ENCODE measurements around the gene RGSL1. TPM values are rescaled to one million over a fixed set of nuclear protein-coding genes. Genes with fewer than 3 reads are reported as not detected.
A peak's percentile ranks its signal among the peaks of the same experiment; 100 is the strongest.

The RGSL1 gene
- total RNA-seq, 2 experiments from 2014 or later = not detected

GRCh38 chr1:182599339-182599738 is 149.4 kb downstream of the RGSL1 start:
- H3K36me3 Mint-ChIP-seq = peaks cover 6% of the 10 kb centered on the region
- no peaks in the 10 kb centered on the region for H3K9me3 Mint-ChIP-seq
- CTCF ChIA-PET = interaction anchor here (0.8 to 22.4 kb wide), 7 partner anchors 11 to 188 kb away, joined by 3 to 1086 read pairs (median 6); partner anchors contain the start of genes NPL and RNASEL
- H3K4me1 Mint-ChIP-seq (ENCODE audit: low read depth) = peaks cover 10% of the 10 kb centered on the region
- intact Hi-C loops (cut with micrococcal nuclease) = loop anchor here (5.0 kb wide), 1 partner anchor 512 kb away; no protein-coding TSS in a partner anchor
- H3K4me3 Mint-ChIP-seq = no peak overlapping the region
- POLR2A ChIA-PET = interaction anchor here (1.0 to 3.5 kb wide), 2 partner anchors 183 to 189 kb away, joined by 3 to 13 read pairs; no protein-coding TSS in a partner anchor
- DNase-seq = peak; percentile 45
- no peaks in the 10 kb centered on the region for H3K27me3 Mint-ChIP-seq
- no peak overlapping the region for H3K27ac Mint-ChIP-seq

DNA sequence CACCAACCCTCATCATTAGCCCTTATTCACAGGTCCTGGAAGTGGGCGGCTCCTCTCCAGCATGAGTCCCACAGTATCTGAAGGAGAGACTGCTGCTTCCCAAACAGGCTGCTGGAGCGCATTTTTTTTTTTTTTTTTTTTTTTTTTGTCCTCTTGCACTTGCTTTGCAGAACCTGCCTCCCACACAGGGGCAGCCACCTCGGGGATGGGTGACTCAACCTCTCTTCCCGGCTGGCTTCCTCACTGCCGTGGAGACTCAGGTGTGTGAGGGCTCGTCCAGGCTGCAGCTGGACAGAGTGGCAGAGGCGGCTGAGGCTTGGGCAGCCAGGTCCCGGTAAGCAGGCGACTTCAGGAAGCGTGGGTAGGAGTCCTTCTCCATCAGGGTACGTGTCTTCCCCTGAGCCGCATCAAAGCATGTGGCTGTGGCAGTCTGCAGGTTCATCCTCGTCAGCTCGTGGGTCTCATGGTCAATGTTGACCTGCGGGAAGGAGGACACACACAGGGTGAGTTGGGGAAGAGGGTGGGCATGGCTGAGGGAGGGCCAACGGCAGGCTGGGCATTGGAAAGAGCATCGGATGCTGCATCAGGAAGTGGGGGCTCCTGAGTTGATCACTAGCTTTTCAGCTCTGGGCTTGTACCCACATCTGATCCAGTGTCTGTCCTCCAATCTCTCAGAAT is 150.2 kb downstream of the RGSL1 start:
- intact Hi-C loops (cut with micrococcal nuclease) = loop anchor here (5.0 to 10.0 kb wide), 2 partner anchors 237 to 875 kb away; partner anchors contain the start of genes DHX9 and SMG7
- Mint-ChIP-seq H3K36me3 (peaks cover 6% of the 10 kb centered on the region), H3K4me3 (peak overlapping the region; percentile 39), H3K27me3 (no peaks in the 10 kb centered on the region), H3K27ac (no peak overlapping the region), H3K9me3 (no peaks in the 10 kb centered on the region), H3K4me1 (ENCODE audit: low read depth) (peaks cover 17% of the 10 kb centered on the region)
- CTCF ChIA-PET = interaction anchor here (0.8 to 22.4 kb wide), 8 partner anchors 11 to 187 kb away, joined by 3 to 1086 read pairs (median 5); partner anchors contain the start of genes NPL and RNASEL
- no peak for DNase-seq
- POLR2A ChIA-PET = interaction anchor here (1.0 to 3.5 kb wide), 4 partner anchors 15 to 188 kb away, joined by 3 to 15 read pairs (median 8); no protein-coding TSS in a partner anchor

DNA sequence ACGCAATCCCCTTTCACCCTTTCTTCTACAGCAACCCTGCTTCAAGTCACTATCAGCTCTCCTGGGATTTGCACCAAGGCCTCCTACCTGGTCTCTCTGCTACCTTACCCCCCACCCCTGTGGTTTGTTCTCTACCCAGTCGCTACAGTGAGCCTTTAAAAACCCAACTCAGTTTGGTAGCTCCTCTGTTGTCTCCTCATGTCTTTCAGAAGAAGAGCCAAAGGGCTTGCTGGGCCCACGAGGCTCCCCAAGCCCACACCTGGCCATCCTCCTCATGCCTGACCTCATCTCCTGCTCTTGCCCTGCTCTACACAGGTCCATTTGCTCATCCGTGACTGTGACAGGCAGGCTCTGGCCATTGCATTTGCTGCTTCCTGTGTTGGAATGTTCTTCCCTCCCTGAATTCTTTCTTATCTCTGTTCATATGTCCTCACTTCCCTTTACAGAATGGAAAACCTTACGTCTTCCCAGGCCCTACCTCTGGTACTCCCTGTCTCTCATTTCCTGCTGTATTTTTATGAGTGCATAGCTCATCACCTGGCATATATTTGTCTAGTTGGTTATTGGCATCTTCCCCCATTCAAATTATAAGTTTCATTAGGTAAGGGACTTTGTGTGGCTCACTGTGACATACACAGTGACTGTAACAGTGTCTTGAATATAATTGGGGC is 150.9 kb downstream of the RGSL1 start:
- Mint-ChIP-seq H3K27ac (no peak overlapping the region), H3K36me3 (peaks cover 6% of the 10 kb centered on the region), H3K4me3 (no peak overlapping the region), H3K4me1 (ENCODE audit: low read depth) (peaks cover 16% of the 10 kb centered on the region), H3K9me3 (no peaks in the 10 kb centered on the region), H3K27me3 (no peaks in the 10 kb centered on the region)
- POLR2A ChIA-PET = interaction anchor here (0.6 to 3.5 kb wide), 4 partner anchors 14 to 186 kb away, joined by 3 to 15 read pairs (median 8); no protein-coding TSS in a partner anchor
- intact Hi-C loops (cut with micrococcal nuclease) = loop anchor here (1.0 to 10.0 kb wide), 3 partner anchors 181 to 874 kb away; partner anchors contain the start of genes DHX9 and SMG7
- CTCF ChIA-PET = interaction anchor here (0.8 to 22.4 kb wide), 13 partner anchors 8 to 186 kb away, joined by 3 to 1086 read pairs (median 4); partner anchors contain the start of genes NPL and RNASEL
- no peak for DNase-seq

DNA sequence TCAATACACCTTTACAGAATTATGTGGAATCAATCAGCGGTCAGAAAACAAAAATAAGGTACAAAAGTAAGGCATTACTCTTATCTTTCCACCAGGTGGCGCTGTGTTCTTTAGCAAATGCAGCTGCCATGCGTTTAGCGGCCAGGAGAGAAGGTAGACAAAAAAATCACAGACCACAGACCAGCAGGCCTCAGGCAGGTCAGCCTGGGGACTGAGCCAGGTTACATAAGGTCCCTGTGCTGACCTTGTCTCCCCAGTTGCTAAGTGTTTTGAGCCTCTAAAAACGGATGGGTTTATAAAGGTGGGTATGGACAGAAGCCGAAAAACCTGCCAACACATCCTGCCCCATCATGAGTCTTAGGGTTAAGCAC is 151.5 kb downstream of the RGSL1 start:
- H3K36me3 Mint-ChIP-seq = peaks cover 6% of the 10 kb centered on the region
- H3K4me3 Mint-ChIP-seq = no peak overlapping the region
- POLR2A ChIA-PET = interaction anchor here (0.6 to 2.2 kb wide), 4 partner anchors 14 to 185 kb away, joined by 3 to 15 read pairs (median 3); no protein-coding TSS in a partner anchor
- peaks cover 14% of the 10 kb centered on the region for H3K4me1 Mint-ChIP-seq (ENCODE audit: low read depth)
- H3K27ac Mint-ChIP-seq = no peak overlapping the region
- peak; percentile 72 for DNase-seq
- no peaks in the 10 kb centered on the region for H3K9me3 Mint-ChIP-seq
- intact Hi-C loops (cut with micrococcal nuclease) = loop anchor here (1.0 to 10.0 kb wide), 3 partner anchors 181 to 873 kb away; partner anchors contain the start of genes DHX9 and SMG7
- no peaks in the 10 kb centered on the region for H3K27me3 Mint-ChIP-seq
- CTCF ChIA-PET = interaction anchor here (0.8 to 22.4 kb wide), 13 partner anchors 8 to 186 kb away, joined by 3 to 1086 read pairs (median 4); partner anchors contain the start of genes NPL and RNASEL

GRCh38 chr1:182601913-182602312 is 152.0 kb downstream of the RGSL1 start:
- ChIA-PET CTCF (interaction anchor here (1.1 to 22.4 kb wide), 10 partner anchors 9 to 185 kb away, joined by 3 to 1086 read pairs (median 4); partner anchors contain the start of genes NPL and RNASEL), POLR2A (interaction anchor here (1.0 to 2.2 kb wide), 2 partner anchors 14 to 181 kb away, joined by 3 to 15 read pairs; no protein-coding TSS in a partner anchor)
- no peaks in the 10 kb centered on the region for H3K27me3 Mint-ChIP-seq
- no peak overlapping the region for H3K4me3 Mint-ChIP-seq
- intact Hi-C loops (cut with micrococcal nuclease) = loop anchor here (1.0 to 10.0 kb wide), 4 partner anchors 117 to 873 kb away; partner anchors contain the start of genes DHX9 and SMG7
- H3K27ac Mint-ChIP-seq = no peak overlapping the region
- H3K4me1 Mint-ChIP-seq (ENCODE audit: low read depth) = peaks cover 18% of the 10 kb centered on the region
- no peak for DNase-seq
- no peaks in the 10 kb centered on the region for H3K9me3 Mint-ChIP-seq
- H3K36me3 Mint-ChIP-seq = peaks cover 6% of the 10 kb centered on the region

DNA sequence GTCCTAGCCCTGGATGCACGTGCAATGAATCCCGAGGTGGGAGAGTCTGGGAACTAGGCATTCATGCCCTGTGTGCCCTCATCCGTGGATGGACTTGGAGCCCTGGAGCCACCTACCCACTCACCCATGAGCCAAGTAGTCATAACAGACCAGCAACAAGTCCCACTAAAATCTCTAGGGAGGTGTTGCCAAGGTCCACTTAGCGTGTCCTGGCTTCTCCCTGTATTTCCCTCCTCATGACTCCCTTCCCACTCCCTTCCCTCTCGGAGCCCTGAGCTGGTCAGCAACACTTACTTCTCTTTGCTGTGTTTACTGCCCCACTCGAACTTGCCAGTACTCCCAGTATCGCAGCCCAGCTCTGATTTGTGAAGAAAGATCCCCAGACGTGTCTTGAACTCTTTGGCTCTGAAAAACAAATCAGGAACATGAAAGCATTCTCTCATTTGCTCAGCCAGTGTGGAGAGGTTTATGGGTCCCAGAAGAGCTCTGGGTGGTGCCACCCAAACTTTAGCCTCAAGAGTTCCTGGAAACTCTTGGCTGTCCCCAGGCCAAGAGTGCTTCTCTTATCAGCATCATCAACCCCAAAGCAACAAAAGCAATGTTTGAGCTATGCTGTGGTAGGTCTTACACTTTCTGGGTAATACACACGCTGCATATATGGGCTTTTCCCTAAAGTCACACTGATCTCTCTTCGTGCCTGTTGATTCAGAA is 153.1 kb downstream of the RGSL1 start:
- ChIA-PET POLR2A (interaction anchor here (0.6 to 6.1 kb wide), 11 partner anchors 10 to 237 kb away, joined by 3 to 83 read pairs (median 6); partner anchors contain the start of genes DHX9 and RNASEL), CTCF (interaction anchor here (0.9 to 22.4 kb wide), 12 partner anchors 8 to 184 kb away, joined by 3 to 1086 read pairs (median 4); partner anchors contain the start of gene NPL)
- DNase-seq = peak; percentile 60
- intact Hi-C loops (cut with micrococcal nuclease) = loop anchor here (1.0 to 10.0 kb wide), 7 partner anchors 13 to 872 kb away; partner anchors contain the start of genes DHX9 and SMG7
- Mint-ChIP-seq H3K9me3 (no peaks in the 10 kb centered on the region), H3K36me3 (peaks cover 6% of the 10 kb centered on the region), H3K27ac (no peak overlapping the region), H3K4me3 (no peak overlapping the region), H3K27me3 (no peaks in the 10 kb centered on the region), H3K4me1 (ENCODE audit: low read depth) (peaks cover 25% of the 10 kb centered on the region)

- intact Hi-C loops (cut with micrococcal nuclease) = loop anchor here (1.0 to 10.0 kb wide), 7 partner anchors 13 to 871 kb away; partner anchors contain the start of genes DHX9 and SMG7
- peak; percentile 52 for DNase-seq
- POLR2A ChIA-PET = interaction anchor here (0.6 to 6.1 kb wide), 12 partner anchors 10 to 236 kb away, joined by 3 to 83 read pairs (median 6); partner anchors contain the start of genes DHX9 and RNASEL
- CTCF ChIA-PET = interaction anchor here (0.9 to 22.4 kb wide), 10 partner anchors 8 to 184 kb away, joined by 3 to 1086 read pairs (median 4); partner anchors contain the start of gene NPL
- Mint-ChIP-seq H3K4me3 (no peak overlapping the region), H3K4me1 (ENCODE audit: low read depth) (peaks cover 28% of the 10 kb centered on the region), H3K9me3 (no peaks in the 10 kb centered on the region), H3K36me3 (peaks cover 4% of the 10 kb centered on the region), H3K27me3 (no peaks in the 10 kb centered on the region), H3K27ac (no peak overlapping the region)
Measured at GRCh38 chr1:182603646-182604174, 153.8 kb downstream of the RGSL1 start.

DNA sequence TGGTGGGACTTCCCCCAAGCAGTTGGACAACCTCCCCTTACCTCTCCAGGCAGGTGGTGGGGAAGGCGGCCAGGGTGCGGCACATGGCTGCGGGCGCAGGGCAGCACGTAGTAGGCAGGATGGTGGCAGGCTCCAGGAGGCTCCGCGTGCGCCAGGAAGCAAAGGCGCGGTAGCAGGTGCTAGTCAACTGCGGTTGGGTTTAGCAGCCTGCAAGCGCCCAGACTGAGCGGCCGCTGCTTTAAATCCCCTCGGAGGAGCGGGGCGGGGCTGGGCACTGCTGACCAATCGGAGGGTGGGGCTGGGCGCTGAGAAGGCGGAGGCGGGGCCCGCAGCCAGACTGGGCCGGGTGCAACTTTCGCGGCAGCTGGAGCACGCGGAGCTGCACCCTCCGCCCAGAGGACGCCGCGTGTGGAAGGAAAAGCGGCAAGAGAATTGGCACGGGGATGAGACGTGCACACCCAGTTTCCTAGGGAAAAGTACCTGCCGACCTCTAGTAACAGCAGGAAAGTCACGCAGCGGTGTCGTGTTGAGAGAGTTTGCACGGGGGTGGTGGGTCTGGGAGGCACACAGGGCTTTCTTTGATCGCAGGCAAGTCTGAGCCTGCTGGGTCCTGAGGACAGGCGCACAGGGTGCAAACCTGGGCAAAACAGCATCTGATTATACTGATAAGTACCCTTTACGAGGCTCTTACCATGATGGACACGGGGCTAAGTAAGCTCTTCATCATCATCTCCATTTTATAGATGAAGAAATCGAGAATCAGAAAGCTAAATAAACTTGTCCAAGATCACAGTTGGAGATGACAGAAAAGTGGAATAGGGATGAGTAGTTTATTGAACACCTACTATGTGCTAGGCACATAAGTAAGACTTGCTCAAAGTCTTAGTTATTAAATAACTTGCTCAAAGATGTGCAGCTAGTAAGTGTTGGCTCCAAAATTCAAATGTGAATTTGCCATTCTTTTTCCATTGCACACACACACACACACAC is 154.5 kb downstream of the RGSL1 start, which contains the start of gene RGS16:
TSS of gene RGS16 (minus strand) at position 215 of the 990 bp plus-strand sequence. CDS start at position 85, 130 bp downstream.
- Mint-ChIP-seq H3K4me3 (no peak within 1 kb of the TSS), H3K27ac (no peak within 1 kb of the TSS), H3K27me3 (no peaks in the 10 kb centered on the region), H3K9me3 (no peaks in the 10 kb centered on the region), H3K36me3 (no peaks in the 10 kb centered on the region), H3K4me1 (ENCODE audit: low read depth) (peaks cover 35% of the 10 kb centered on the region)
- intact Hi-C loops (cut with micrococcal nuclease) = loop anchor here (5.0 to 10.0 kb wide), 2 partner anchors 233 to 870 kb away; partner anchors contain the start of genes DHX9 and SMG7
- CTCF ChIA-PET = interaction anchor here (0.6 to 22.4 kb wide), 8 partner anchors 8 to 183 kb away, joined by 3 to 1086 read pairs (median 6); partner anchors contain the start of gene NPL
- POLR2A ChIA-PET = interaction anchor here (0.9 to 6.1 kb wide), 8 partner anchors 10 to 235 kb away, joined by 3 to 83 read pairs (median 6); partner anchors contain the start of genes DHX9 and RNASEL
- peak; percentile 96 for DNase-seq

- intact Hi-C loops (cut with micrococcal nuclease) = loop anchor here (10.0 kb wide), 1 partner anchor 867 kb away; the partner anchor contains the start of gene SMG7
- ChIA-PET CTCF (interaction anchor here (0.7 to 22.4 kb wide), 5 partner anchors 9 to 180 kb away, joined by 3 to 1086 read pairs (median 4); partner anchors contain the start of gene NPL), POLR2A (interaction anchor here (6.1 kb wide), 1 partner anchor 7 kb away, joined by 83 read pairs; no protein-coding TSS in a partner anchor)
- DNase-seq = no peak
- H3K4me1 Mint-ChIP-seq (ENCODE audit: low read depth) = peaks cover 38% of the 10 kb centered on the region
- H3K27me3 Mint-ChIP-seq = no peaks in the 10 kb centered on the region
- H3K36me3 Mint-ChIP-seq = no peaks in the 10 kb centered on the region
- H3K4me3 Mint-ChIP-seq = no peak overlapping the region
- H3K9me3 Mint-ChIP-seq = no peaks in the 10 kb centered on the region
- no peak overlapping the region for H3K27ac Mint-ChIP-seq
Measured at GRCh38 chr1:182607566-182607965, 157.6 kb downstream of the RGSL1 start.
